Esophagus muscularis mucosa (tissue), 4 donors: ENCODE measurements around the gene SLC24A3. TPM values are rescaled to one million over a fixed set of nuclear protein-coding genes. Genes with fewer than 3 reads are reported as not detected.

Source experiments
- DNase-seq: peaks from one replicate; pipeline ENCODE4 v3.0.0-alpha.2; 2017; ENCODE audit errors: extremely low spot score
- H3K27ac ChIP-seq, 4 donors: fragments of 200-600 bp; sonication (generic); replicated peaks in 1 of 4; 1 replicate in 3 of 4; 2 replicates in 1 of 4; pipeline ENCODE4 v1.5.1; 2016 to 2019; ENCODE audit warnings: mild to moderate bottlenecking in 1 of 4
- H3K27me3 ChIP-seq, 4 donors: fragments of 200-600 bp; sonication (generic); one replicate each; pipeline versions ENCODE4 v1.5.1 to v1.6.0; 2016 to 2019
- H3K36me3 ChIP-seq, 4 donors: fragments of 200-600 bp; sonication (generic); one replicate each; pipeline ENCODE4 v1.5.1; 2016 to 2019
- H3K4me1 ChIP-seq, 4 donors: fragments of 200-600 bp; sonication (generic); one replicate each; pipeline ENCODE4 v1.5.1; 2016 to 2019
- H3K4me3 ChIP-seq, 4 donors: fragments of 200-600 bp; sonication (generic); 1 replicate in 2 of 4; 2 replicates in 2 of 4; pipeline ENCODE4 v1.5.1; 2016 to 2019; ENCODE audit warnings: mild to moderate bottlenecking in 4 of 4, moderate library complexity in 1 of 4
- H3K9me3 ChIP-seq, 4 donors: fragments of 200-600 bp; sonication (generic); 1 replicate in 3 of 4; 2 replicates in 1 of 4; pipeline ENCODE4 v1.5.1; 2016 to 2019
- EP300 ChIP-seq: sonication (generic); formaldehyde crosslinking; IDR thresholded peaks from one replicate; pipeline ENCODE4 v1.6.1; 2017; ENCODE audit warnings: antibody characterized with exemption
- POLR2A ChIP-seq: fragments of 450-650 bp; IDR thresholded peaks from one replicate; pipeline ENCODE4 v1.6.1; 2017; ENCODE audit warnings: antibody characterized with exemption, moderate library complexity, mild to moderate bottlenecking, low read depth
- POLR2AphosphoS5 ChIP-seq, 2 donors: sonication (generic); formaldehyde crosslinking; IDR thresholded peaks; one replicate each; pipeline ENCODE4 v1.6.1; 2017; ENCODE audit warnings: antibody characterized with exemption in 2 of 2
- WGBS: methylation state at CpG from one replicate; pipeline ENCODE4 v1.1.5; 2018; 5-methylcytosine and 5-hydroxymethylcytosine counted together
- intact Hi-C: fragments of 100-400 bp; cut with DNase I; formaldehyde crosslinking; loops from one replicate; pipeline ENCODE4 v1.15.1; 2023
- total RNA-seq, 4 donors: library from RNA; depleted of rRNA; stranded (reverse); fragments of >200 nt; gene quantifications; one replicate each; pipeline versions ENCODE4 v1.1.0 to v1.2.1, GENCODE V29; 2016
- TF ChIP-seq, protein P1 (sequence below), 3 experiments: fragments of 200-600 bp in 2 of 3; fragments of 450-650 bp in 1 of 3; sonication (generic) in 2 of 3; IDR thresholded peaks; one replicate each; pipeline ENCODE4 v1.5.1; 2017 to 2019; ENCODE audit warnings: antibody characterized with exemption in 3 of 3, mild to moderate bottlenecking in 2 of 3, moderate library complexity in 1 of 3

The SLC24A3 gene
- total RNA-seq, 4 donors from 2014 or later: 4.6 to 11.5 (median 6.6) TPM

DNA sequence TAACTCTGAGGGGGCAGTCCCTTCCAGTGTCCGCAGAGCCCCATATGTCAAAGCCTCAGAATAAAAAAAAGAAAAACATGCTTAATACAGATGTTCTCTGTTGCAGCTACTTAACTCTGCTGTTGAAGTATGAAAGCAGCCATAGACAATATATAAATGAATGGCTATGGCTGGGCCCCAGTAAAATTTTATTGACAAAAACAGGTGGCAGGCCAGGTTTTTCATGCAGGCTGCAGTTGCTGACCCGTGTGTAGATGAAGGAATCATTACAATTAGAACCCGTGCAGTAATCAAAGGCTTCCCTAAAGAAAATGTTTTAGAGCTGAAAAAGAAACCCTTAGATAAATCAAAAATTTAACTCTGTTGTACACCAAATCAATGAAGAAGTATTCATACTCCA, 532.7 kb downstream of the SLC24A3 start:
- Histone ChIP-seq H3K4me3 (no peak overlapping the region), H3K27ac (no peak overlapping the region), H3K36me3 (no peaks in the 10 kb centered on the region), H3K27me3 (peaks cover 0 to under 1% (median 0%) of the 10 kb centered on the region in 4 donors), H3K9me3 (peaks cover 0 to 4% (median 0%) of the 10 kb centered on the region in 4 donors), H3K4me1 (peaks cover 0 to 4% (median 3%) of the 10 kb centered on the region in 4 donors)
- intact Hi-C loops: no loop called here
- no peak for DNase-seq
- TF ChIP-seq POLR2A (no peak), EP300 (no peak), POLR2AphosphoS5 (IDR thresholded peaks at IDR 0.05) (no peak)
- TF ChIP-seq, protein P1, sequence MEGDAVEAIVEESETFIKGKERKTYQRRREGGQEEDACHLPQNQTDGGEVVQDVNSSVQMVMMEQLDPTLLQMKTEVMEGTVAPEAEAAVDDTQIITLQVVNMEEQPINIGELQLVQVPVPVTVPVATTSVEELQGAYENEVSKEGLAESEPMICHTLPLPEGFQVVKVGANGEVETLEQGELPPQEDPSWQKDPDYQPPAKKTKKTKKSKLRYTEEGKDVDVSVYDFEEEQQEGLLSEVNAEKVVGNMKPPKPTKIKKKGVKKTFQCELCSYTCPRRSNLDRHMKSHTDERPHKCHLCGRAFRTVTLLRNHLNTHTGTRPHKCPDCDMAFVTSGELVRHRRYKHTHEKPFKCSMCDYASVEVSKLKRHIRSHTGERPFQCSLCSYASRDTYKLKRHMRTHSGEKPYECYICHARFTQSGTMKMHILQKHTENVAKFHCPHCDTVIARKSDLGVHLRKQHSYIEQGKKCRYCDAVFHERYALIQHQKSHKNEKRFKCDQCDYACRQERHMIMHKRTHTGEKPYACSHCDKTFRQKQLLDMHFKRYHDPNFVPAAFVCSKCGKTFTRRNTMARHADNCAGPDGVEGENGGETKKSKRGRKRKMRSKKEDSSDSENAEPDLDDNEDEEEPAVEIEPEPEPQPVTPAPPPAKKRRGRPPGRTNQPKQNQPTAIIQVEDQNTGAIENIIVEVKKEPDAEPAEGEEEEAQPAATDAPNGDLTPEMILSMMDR (IDR thresholded peaks at IDR 0.05): no peak
- whole genome bisulfite sequencing: 88% methylated on average over 3 of the region's 3 CpGs

DNA sequence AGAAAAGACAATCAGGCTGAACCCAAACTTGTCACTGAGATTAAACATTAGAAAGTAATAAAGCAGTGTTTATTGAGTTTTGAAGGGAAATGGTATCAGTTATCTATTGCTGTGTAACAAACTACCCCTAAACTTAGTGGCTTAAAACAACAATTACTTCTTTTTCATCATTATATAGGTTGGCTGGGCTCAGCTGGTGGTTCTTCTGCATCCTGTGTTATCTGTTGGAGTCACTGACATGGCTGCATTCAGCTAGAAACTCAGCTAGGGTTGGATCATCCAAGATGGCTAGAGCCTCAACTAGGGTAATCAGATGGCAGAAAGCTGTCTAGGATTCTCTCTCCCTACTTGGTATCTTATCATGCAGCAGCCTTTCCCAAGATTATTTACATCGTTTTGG, 533.1 kb downstream of the SLC24A3 start:
- H3K4me1 ChIP-seq: peaks cover 0 to 8% (median 8%) of the 10 kb centered on the region in 4 donors
- no peaks in the 10 kb centered on the region for H3K27me3 ChIP-seq
- no peaks in the 10 kb centered on the region for H3K36me3 ChIP-seq
- H3K27ac ChIP-seq: no peak overlapping the region
- H3K9me3 ChIP-seq: peaks cover 0 to 4% (median 0%) of the 10 kb centered on the region in 4 donors
- DNase-seq: no peak
- intact Hi-C loops: no loop called here
- no peak for TF ChIP-seq EP300
- no peak for TF ChIP-seq POLR2A
- TF ChIP-seq, protein P1 (IDR thresholded peaks at IDR 0.05): no peak
- TF ChIP-seq POLR2AphosphoS5 (IDR thresholded peaks at IDR 0.05): no peak
- 76% methylated on average over 1 of the region's 1 CpG for WGBS
- H3K4me3 ChIP-seq: no peak overlapping the region

DNA sequence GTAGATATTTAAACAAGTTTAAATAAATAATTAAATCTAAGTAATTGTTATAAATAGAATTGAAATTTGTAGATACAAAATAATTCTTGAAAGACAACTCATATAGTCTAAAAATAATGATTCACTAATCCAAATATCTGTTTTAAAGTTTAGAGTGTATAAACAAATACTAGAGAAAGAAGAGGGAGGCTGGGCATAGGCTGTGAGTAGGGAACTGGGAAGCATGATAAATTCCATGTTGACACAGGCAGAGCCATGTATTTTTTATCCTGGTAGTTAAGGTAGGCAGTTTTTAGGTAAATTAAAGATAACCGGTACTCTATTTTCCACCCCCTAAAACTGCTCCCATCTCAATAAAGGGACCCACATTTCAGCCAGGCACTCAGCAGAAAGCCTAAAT, 534.0 kb downstream of the SLC24A3 start:
- H3K27ac ChIP-seq: no peak overlapping the region
- intact Hi-C loops: no loop called here

DNA sequence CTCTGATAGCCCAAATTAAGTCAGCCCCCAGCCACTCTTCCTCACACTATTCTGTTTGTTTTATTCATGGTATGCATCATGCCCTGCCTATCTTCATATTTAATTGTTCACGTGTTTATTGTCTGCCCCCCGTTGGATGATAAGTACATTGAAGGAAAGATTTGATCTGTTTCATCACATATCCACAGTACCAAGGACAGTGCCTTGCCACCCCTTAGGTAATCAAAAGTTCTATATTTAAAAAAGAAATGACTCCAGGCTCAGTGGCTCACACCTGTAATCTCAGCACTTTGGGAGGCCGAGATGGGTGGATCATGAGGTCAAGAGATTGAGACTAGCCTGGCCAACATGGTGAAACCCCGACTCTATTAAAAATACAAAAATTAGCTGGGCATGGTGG, 535.5 kb downstream of the SLC24A3 start:
- Histone ChIP-seq H3K27me3 (no peaks in the 10 kb centered on the region), H3K27ac (no peak overlapping the region), H3K36me3 (no peaks in the 10 kb centered on the region), H3K4me3 (no peak overlapping the region), H3K9me3 (peaks cover 0 to 4% (median 0%) of the 10 kb centered on the region in 4 donors), H3K4me1 (peaks cover 6 to 17% (median 15%) of the 10 kb centered on the region in 4 donors)
- intact Hi-C loops: no loop called here
- WGBS: 98% methylated on average over 4 of the region's 4 CpGs
- DNase-seq: no peak
- TF ChIP-seq POLR2A (no peak), POLR2AphosphoS5 (IDR thresholded peaks at IDR 0.05) (no peak), EP300 (no peak)
- TF ChIP-seq, protein P1 (IDR thresholded peaks at IDR 0.05): no peak

More for the DNA sequence above, 534.0 kb downstream of the SLC24A3 start:
- H3K4me1 ChIP-seq: peaks cover 6 to 17% (median 15%) of the 10 kb centered on the region in 4 donors
- DNase-seq: no peak
- H3K36me3 ChIP-seq: no peaks in the 10 kb centered on the region
- WGBS: 100% methylated on average over 1 of the region's 1 CpG
- TF ChIP-seq POLR2A (no peak), EP300 (no peak), POLR2AphosphoS5 (IDR thresholded peaks at IDR 0.05) (no peak)
- TF ChIP-seq, protein P1 (IDR thresholded peaks at IDR 0.05): no peak
- H3K27me3 ChIP-seq: no peaks in the 10 kb centered on the region
- H3K4me3 ChIP-seq: no peak overlapping the region
- peaks cover 0 to 4% (median 0%) of the 10 kb centered on the region in 4 donors for H3K9me3 ChIP-seq

DNA sequence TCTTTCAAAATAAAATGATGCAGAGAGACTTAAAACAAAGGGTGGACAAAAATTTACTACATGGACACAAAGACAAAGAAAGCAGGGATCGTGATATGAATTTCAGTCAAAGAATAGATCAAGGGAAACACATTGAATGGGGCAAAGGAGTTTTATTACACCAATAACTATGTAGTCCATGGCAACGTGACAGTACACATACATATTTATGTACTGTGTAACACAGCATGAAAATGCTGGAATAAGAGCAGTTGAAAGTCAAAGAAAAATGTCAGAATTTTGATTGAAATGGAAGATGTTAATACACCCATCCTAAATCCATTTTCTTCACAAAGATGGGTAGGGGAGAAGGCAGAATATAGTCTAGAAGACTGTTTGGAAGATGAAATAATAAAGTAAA, 536.2 kb downstream of the SLC24A3 start:
- no peak for TF ChIP-seq POLR2A
- TF ChIP-seq, protein P1 (IDR thresholded peaks at IDR 0.05): no peak
- TF ChIP-seq EP300: no peak
- no peak for TF ChIP-seq POLR2AphosphoS5 (IDR thresholded peaks at IDR 0.05)
- Histone ChIP-seq H3K4me1 (peaks cover 6 to 17% (median 15%) of the 10 kb centered on the region in 4 donors), H3K36me3 (no peaks in the 10 kb centered on the region), H3K4me3 (no peak overlapping the region), H3K27me3 (no peaks in the 10 kb centered on the region), H3K27ac (no peak overlapping the region), H3K9me3 (peaks cover 0 to 4% (median 0%) of the 10 kb centered on the region in 4 donors)
- DNase-seq: no peak
- intact Hi-C loops: no loop called here
- 98% methylated on average over 2 of the region's 2 CpGs for WGBS
